ENCODE measurements around the gene LRRC27. TPM values are rescaled to one million over a fixed set of nuclear protein-coding genes. Genes with fewer than 3 reads are reported as not detected.

Gene LRRC27
- total RNA-seq, 1 donor from 2014 or later, result 3.9 TPM

- no peak for ATAC-seq
Measured at GRCh38 chr10:132415956-132416355, 84.0 kb downstream of the LRRC27 start.

DNA sequence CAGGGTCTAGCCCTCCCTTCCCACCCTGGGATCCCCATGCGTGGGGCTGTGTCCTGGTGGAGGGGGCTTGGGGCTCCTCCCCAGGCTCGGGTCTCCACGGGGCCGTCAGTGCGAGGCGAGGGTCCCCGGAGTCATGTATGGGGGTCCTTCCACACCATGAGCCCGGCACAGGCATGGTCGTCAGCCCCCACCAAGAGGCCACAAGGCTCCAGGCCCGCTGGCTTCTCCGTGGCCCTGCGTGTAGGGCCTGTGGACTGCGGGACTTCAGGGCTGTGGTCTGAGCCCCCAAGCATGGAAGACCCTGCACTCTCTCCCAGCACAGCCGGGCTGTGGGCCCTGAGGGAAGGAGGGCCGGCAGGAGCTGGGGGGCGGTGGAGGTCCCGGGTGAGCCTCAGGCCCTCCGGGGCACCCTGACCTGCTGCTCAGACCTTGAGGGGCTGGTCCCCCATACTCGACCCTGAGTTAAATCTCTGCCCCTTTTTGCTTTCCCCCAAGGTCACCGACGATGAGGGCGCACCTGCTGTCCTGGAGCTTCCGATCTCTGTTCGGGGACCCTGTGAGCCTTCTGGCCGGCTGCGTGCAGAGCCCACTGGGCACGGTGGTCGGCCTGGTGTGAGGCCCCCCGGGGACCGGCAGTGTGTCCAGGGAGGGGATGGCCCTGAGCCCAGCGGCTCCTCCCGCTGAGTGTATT, 84.7 kb downstream of the LRRC27 start:
- ATAC-seq, result no peak

- no peak for ATAC-seq
Measured at GRCh38 chr10:132417257-132417910, 85.4 kb downstream of the LRRC27 start.

DNA sequence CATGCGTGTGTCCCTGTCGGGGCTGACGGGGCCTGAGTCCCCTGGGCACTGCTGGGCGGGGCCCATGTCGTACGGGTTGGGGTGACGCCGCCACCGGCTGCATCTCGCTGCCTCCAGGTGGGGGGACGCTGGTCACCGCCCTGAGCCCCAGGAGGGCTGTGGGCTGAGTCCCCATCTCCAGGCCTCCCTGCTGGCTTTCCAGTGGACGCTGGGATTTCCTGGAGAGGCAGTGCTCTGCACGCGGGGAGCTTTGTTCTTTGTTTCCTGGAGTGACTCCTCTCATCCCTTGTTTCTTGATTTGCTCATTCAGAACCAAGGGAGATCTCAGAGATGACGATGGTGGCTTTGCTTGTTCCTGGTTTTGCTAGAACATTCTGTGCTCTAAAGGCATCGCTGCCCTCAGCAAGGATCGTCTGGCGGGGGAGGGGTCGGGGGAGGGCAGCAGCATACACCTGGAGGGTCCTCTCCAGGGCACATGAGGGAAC, 86.0 kb downstream of the LRRC27 start:
- ATAC-seq, result peak; percentile 12

GRCh38 chr10:132418527-132419416, 86.8 kb downstream of the LRRC27 start:
- ATAC-seq, result peak; percentile 81

- no peak for ATAC-seq
Measured at GRCh38 chr10:132419538-132420468, 87.8 kb downstream of the LRRC27 start.

DNA sequence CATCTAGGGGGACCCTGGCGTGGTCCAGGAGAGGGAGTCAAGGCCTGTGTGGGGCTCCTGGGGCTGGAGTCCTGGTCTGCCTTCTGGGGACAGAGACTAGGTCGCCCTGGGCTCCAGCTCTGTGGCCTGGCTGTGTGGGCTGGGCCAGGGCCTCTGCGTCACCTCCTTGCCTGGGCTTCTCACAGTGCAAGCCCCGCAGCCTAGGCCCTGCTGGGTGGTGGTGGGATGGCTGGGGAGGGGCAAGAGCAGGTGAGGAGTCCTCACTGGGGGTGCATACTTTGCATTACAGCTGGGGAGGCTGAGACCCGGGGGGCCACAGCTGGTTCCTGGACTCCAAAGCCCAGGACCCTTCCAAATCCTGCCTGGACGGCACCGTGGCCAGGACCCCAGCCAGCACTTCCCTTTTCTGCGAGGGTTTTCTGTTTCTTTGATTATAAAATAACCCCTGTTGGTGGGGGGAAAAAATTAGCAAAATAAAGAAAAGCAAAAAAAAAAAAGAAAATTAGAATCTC, 88.5 kb downstream of the LRRC27 start:
- no peak for ATAC-seq

DNA sequence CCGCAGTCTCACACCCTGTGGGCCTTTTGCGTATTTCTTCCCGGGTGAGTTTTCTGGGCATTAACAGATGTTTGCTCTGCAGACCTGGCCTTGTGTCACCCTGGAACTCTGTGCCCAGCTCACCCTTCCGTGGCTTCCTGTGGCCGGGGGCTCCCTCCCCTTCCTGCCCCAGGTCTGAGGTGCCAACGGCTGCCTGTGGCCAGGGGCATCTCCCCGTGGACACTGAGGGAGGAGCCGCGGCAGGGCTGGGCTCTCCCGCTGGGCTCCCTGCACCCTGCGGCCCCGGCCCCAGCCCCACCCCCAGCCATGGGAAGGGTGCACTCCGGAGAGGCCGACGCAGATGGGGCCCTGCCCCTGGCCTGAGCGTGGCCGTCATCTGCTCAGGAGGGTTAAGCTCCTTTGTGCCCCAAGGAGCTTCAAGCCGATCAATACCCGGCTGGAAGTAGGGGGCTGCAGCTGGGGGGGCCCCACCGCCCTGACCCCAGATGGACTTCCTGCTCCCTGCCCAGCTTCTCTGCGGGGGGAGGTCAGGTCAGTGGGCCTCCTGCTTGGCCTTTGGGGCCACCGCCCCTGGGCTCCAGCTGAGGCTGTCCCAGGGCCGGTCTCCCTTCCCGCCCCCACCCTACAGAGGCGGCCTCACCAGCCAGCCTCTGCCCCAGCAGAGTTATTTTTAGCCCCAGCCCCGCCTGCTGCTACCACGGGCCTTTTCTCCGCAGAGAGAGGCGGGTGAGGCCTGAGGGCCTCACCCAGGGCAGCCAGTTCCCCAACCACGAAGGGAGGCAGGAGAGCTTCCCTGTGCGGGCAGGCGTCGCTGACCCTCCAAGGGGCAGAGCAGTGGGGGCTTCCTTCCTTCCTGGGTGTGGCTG, 89.2 kb downstream of the LRRC27 start:
- ATAC-seq, result peak; percentile 40

- ATAC-seq, result no peak
Measured at GRCh38 chr10:132421847-132422751, 90.1 kb downstream of the LRRC27 start.

- ATAC-seq, result no peak
Measured at GRCh38 chr10:132422903-132423825, 91.2 kb downstream of the LRRC27 start.

GRCh38 chr10:132423966-132424861, 92.2 kb downstream of the LRRC27 start:
- peak; percentile 30 for ATAC-seq

- ATAC-seq, result no peak
Measured at GRCh38 chr10:132425029-132425756, 93.2 kb downstream of the LRRC27 start.

GRCh38 chr10:132425757-132426155, 93.8 kb downstream of the LRRC27 start:
- ATAC-seq, result no peak

GRCh38 chr10:132427006-132427771, 95.2 kb downstream of the LRRC27 start:
- no peak for ATAC-seq

GRCh38 chr10:132427939-132428367, 96.0 kb downstream of the LRRC27 start:
- ATAC-seq, result no peak

GRCh38 chr10:132428486-132428995, 96.5 kb downstream of the LRRC27 start:
- no peak for ATAC-seq

All from esophagus mucosa (tissue), 1 donor.